HL-60 (cell line): Measurements from ENCODE around the gene RUFY2.

Experiments
- CTCF ChIP-seq: IDR thresholded peaks from one replicate; pipeline ENCODE4 v1.5.1; 2011; ENCODE audit warnings: low read length, control low read depth, inconsistent platforms; ENCODE audit not compliant: insufficient read depth
- POLR2AphosphoS5 ChIP-seq: IDR thresholded peaks from 2 replicates; pipeline ENCODE4 v1.6.1; 2012; ENCODE audit warnings: low read depth
- SPI1 ChIP-seq: IDR thresholded peaks from 2 replicates; pipeline ENCODE4 v1.6.1; 2012; ENCODE audit warnings: low read depth, mild to moderate bottlenecking, borderline replicate concordance

GRCh38 chr10:68442971-68443370 is 35.9 kb upstream of the RUFY2 start:
- no peak for TF ChIP-seq CTCF
- TF ChIP-seq POLR2AphosphoS5 = no peak
- no peak for TF ChIP-seq SPI1
